ENCODE results near the gene VANGL1.
"Not testable (repeated sequence)": the region's sequence is repeated elsewhere in the genome, so short reads cannot be mapped to it uniquely, and the experiment has no call there.

VANGL1 gene

DNA sequence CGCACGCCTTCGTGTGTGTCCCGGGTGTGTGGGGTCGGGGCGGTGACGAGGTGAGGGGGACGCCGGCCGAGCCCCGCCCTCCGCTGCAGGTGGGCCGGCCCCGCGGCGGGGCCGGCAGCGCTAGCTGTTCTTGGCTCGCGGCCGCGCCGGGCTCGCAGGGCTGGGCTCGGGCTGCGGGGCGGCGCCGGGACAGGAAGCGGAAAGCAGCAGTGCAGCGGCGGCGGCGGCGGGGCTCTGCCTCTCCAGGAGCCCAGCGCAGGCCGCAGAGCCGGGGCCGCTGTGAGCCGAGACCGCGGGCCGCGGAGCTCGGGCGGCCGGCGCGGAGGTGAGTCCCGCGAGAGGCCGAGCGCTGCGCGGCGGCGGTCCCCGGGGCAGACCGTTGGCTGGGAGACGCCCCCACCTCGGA is at the start of gene VANGL1:
Gene VANGL1, plus strand, starts transcription at position 209 of the 406 bp plus-strand sequence. CDS start 9,444 bp downstream, outside the sequence.
- DNase-seq: peak; percentile 63

GRCh38 chr1:115592264-115592663 is 49.5 kb upstream of the VANGL1 start:
- no peak for DNase-seq

DNA sequence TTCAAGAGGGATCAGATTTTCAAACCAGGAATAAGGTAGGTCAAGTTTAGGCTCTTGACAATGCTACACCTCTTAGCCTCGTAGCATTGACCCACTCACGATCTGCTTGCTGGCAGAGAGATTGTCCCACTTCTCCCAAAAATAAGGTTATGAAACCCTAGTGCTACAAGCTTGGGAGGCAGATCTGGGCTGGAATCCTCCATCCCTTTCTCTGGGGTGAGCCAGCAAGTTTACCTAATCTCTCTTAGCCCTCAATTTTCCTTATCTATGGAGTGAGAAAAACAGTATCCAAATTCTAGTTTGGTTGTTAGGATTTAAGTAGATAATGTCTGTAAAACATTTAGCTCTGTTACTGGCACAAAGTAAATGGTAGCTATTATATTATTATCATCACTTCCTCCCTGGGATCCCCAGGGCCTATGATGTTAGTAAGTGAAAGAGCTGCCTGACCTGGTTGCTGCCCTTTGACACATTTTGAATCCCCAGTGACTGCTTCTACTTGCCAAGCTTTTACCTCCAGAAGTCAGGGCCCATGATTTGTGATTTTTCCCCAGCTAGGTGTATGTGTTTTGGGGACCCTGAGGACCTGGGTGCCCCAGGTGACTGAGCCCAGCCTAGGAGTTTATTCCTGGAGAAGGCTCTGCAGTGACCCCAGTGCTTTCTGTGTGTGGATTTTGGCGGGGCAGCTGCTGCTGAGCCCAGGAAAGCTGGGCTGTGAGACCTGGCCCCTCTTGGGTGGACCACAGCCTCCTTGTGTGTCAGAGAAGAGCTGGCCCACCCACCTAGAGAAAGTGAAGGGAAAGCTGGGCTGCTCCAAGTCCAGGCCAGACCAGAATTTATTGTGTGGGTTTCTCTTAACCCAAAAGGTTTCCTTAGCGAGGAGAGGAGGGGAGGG is 48.2 kb upstream of the VANGL1 start:
- no peak for DNase-seq

DNA sequence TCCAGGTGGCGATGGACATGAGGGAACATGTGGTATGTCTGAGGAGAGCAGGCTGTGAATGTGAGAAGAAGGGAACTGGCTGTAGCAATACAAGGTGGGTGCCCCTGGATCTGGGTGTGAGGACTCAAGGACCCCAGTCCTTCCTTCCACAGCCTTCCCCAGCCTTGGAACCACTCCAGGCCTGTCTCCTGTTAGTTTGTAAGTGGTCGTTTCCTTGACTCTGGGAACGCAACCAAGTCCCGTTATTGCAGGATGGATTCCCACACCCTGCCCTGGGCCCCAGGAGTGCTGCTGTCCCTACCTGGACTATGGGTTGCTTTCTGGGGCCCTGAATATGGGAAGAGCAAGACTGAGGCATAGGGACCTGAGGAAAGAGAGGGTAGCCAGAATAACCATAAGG is 47.2 kb upstream of the VANGL1 start:
- no peak for DNase-seq

DNA sequence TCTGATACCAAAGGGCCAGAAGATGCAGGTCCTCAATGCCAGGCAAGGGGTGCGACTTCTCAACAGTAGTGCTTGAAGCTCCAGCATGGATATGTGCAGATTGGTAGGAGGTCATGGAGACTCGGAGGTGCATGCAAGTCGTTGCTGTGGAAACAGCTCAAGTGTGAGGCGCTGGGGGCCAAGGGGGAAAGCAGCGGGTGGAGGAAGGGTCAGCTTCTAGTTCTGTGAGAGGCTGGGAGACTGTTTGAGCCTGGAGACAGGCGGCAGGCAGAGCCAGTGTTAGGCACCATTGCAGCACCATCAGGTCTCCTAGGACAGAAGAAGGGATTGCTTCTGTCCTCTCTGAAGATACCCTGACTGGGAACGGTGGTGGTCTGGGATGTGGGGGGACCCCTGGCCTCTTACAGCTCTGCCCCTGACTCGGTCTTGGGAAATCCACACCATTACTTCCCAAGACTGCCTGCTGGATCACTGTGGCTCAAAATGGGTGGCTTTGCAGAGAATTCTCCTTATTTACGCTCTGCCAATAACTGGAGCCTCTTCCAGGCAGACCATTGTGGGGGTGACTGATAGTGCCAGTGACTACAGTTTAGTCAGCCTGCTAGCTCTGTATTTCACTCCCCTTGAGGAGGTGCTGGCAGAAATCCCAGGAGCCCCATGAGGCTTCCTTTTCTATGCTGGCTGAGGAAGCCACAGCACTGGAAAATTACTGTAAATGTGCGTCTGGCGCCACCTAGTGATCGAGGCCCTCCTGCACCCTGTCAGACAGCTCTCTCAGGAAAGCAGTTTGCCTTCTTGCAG is 46.3 kb upstream of the VANGL1 start:
- peak; percentile 87 for DNase-seq

- no peak for DNase-seq
These were observed 45.5 kb upstream of the VANGL1 start for GRCh38 chr1:115596080-115596780.

- no peak for DNase-seq
These were observed 37.3 kb upstream of the VANGL1 start for GRCh38 chr1:115604508-115604907.

DNA sequence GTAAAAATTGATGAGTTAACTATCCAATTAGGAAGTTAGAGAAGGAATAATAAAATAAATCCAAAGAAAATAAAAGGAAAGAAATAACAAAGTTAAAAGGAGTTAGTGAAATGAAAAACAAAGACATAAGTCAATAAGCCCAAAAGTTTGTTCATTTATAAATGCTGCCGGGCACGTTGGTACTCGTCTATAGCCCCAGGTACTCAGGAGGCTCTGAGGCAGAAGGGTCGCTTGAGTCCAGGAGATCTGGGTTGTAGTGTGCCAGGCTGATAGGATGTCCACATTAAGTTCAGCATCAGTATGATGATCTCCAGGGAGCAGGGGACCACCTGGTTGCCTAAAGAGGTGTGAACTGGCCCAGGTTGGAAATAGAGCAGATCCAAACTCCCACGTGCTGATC is 35.5 kb upstream of the VANGL1 start:
- no peak for DNase-seq

GRCh38 chr1:115609021-115609420 is 32.7 kb upstream of the VANGL1 start:
- no peak for DNase-seq

DNA sequence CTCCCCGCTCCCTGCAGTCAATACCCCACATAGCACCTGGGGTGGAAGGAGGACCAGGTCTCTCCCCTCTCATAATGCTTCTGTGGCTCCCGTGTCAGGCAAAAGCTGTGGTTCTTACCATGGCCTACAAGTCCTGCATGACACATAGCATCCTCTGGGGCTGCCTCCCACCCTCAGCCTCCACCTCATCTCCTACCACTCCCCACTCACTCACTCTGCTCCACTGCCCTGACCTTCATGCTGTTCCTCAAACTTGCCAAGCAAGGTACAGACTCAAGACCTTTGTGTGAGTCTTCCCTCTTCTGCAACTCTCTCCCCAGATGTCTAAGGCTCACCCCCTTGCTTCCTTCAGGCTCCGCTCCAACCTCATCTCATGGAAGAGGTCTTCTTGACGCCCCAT is 28.0 kb upstream of the VANGL1 start:
- no peak for DNase-seq

GRCh38 chr1:115620453-115620852 is 21.3 kb upstream of the VANGL1 start:
- no peak for DNase-seq

DNA sequence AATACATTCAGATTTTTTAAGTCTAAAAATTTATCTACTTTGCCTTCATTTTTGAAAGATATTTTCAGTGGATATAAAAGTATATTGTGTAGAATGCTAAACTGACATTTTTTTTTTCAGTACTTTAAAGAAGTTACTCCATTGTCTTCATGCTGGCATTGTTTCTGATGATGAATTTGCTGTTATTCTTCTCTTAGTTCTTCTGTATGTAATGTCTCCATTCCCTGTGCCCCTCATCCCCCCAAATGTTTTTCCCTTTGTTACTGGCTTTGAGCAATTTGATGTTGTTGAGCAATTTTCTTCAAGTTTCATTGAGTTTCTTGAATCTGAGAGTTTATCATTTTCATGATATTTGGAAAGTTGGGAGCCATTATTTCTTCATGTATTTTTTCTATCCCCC is 20.8 kb upstream of the VANGL1 start:
- no peak for DNase-seq

DNA sequence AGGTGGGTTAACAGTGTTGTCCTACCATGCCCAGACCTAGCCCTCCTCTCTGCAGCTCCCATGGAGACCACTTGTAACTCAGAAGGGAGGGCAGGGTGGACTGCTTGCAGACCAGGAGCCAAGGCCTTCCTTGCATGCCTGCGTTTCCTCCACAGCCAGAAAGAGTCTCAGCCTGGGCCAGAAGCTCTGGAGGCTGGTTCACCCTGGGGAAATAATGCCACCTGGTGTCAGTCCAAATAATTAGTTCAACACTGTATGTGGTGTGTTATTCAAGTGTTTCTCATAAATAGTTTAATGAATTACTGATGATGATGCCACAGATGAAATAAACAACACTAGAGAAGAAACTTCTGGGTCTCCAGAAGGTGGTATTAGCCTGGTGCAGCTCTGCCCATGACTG is 16.9 kb upstream of the VANGL1 start:
- no peak for DNase-seq

- DNase-seq: no peak
These were observed 11.4 kb upstream of the VANGL1 start for GRCh38 chr1:115630342-115630741.

DNA sequence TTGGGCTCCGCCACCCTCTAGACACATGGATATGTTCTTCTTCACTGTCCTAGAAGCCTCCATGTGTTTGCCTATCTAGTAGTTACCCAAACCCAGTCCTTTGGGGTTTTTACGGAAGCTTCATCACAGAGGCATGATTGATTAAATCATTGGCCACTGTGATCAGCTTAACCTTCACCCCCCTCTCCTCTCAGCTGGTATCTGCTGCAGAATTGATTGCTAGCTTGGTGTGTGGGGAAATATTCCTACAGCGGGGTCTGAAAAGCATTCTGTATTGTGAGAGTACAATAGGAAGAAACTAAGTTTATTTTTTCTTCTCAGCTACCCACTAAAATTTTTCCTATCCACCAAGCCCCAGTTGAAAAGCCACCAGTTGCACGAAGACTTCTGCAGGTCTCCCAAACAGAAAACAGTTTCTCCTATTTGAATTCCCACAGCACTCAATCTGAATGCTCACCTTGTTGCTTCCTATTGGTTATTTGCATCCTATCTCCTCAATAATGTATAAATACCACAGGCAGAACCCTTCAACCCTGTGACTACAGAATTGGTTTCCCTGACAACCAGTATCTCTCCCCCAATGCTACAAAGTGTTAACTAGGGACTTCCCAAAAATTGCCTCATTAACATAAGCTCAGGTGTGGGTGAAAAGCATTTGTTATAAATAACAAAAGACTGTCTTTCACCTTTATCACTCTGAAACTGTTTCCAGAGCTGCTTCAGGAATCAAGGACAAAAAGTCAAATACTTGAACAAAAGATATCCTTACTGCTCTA is 9.3 kb upstream of the VANGL1 start:
- no peak for DNase-seq

DNA sequence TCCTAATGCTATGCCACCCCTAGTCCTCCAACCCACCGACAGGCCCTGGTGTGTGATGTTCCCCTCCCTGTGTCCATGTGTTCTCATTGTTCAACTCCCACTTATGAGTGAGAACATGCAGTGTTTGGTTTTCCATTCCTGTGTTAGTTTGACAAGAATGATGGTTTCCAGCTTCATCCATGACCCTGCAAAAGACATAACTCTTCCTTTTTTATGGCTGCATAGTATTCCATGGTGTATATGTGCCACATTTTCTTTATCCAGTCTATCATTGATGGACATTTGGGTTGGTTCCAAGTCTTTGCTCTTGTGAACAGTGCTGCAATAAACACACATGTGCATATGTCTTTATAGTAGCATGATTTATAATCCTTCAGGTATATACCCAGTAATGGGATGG is 8.2 kb upstream of the VANGL1 start:
- not testable (repeated sequence) for DNase-seq

- not testable (repeated sequence) for DNase-seq
These were observed 4.5 kb upstream of the VANGL1 start for GRCh38 chr1:115637247-115637646.

- DNase-seq: no peak
These were observed 1.4 kb upstream of the VANGL1 start for GRCh38 chr1:115640384-115640783.

GRCh38 chr1:115642168-115643072 is 650 bp downstream of the VANGL1 start:
- DNase-seq: peak; percentile 32

DNA sequence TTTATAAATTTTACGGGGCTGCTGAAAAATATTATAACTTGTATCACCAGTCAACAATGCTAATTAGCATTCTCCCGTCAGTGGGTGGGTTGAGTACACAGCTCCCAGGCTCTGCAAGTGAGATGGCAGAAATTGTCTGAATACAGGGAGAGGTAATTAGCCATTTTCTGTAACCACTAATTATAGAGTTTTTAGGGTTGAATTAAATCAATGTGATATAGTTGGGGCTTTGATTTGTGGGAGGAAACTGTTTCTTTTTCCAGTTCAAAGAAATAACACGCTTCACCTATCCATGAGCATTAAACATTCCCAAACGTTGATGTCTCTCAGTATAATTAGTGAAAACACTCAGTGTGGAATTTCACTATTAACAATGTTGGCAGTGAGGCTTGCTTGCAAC is 1.5 kb downstream of the VANGL1 start:
- DNase-seq: no peak

DNA sequence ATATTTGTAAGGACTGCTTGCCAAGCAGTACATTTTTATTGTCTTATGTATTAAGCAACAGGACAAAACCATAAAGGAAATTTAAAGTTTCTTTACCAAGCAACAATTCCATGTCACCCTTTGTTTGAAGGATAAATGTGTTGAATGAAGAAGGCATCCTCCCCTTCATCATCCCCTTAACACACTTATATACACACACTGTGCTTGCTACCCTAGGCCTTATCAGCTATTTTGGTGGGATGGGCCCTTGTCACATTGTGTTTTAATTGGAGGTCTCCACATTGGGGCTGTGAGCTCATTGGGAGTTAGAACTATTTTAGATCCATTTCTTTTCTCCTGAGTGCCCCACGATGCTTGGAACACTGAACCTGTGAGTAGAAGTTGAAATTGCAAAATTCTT is 1.9 kb downstream of the VANGL1 start:
- DNase-seq: no peak
